Activated CD4-positive, alpha-beta T cell treated with anti-CD3 and anti-CD28 coated beads, Interleukin-2, amount 10 ng/mL, durations not matched to agents 24 days and 14 days (primary cell): ENCODE measurements around the gene SPON2. TPM values are rescaled to one million over a fixed set of nuclear protein-coding genes. Genes with fewer than 3 reads are reported as not detected.

ENCODE experiments used
- DNase-seq: peaks from one replicate; pipeline ENCODE4 v3.0.0; 2022
- H3K27ac Mint-ChIP-seq: one replicate; pipeline ENCODE4 v1.8.0; 2022; ENCODE audit warnings: mild to moderate bottlenecking, mixed read lengths
- H3K27me3 Mint-ChIP-seq: one replicate; pipeline ENCODE4 v1.8.0; 2022; ENCODE audit warnings: mixed read lengths
- H3K36me3 Mint-ChIP-seq: one replicate; pipeline ENCODE4 v1.8.0; 2022; ENCODE audit warnings: low read depth, mild to moderate bottlenecking, mixed read lengths
- H3K4me1 Mint-ChIP-seq: one replicate; pipeline ENCODE4 v1.8.0; 2021; ENCODE audit warnings: mixed read lengths
- H3K4me3 Mint-ChIP-seq: one replicate; pipeline ENCODE4 v1.8.0; 2022; ENCODE audit warnings: mild to moderate bottlenecking, moderate library complexity, mixed read lengths
- H3K9me3 Mint-ChIP-seq: one replicate; pipeline ENCODE4 v1.8.0; 2021; ENCODE audit warnings: mixed read lengths
- intact Hi-C: fragments of 100-400 bp; cut with micrococcal nuclease; formaldehyde crosslinking; loops from one replicate; pipeline ENCODE4 v1.15.1; 2023
- total RNA-seq: library from RNA; stranded (reverse); gene quantifications from 2 replicates; pipeline ENCODE4 v1.2.3, GENCODE V29; 2022

Gene SPON2
- 20.7 and 21.6 TPM in 2 replicates for total RNA-seq

GRCh38 chr4:1172228-1172851 is at the start of gene SPON2:
SPON2 (minus strand) TSS chr4:1172583.
- Mint-ChIP-seq H3K27ac (no peak within 1 kb of the TSS), H3K27me3 (peaks cover 28% of the 10 kb centered on the region), H3K36me3 (no peaks in the 10 kb centered on the region), H3K4me1 (peaks cover 12% of the 10 kb centered on the region), H3K9me3 (no peaks in the 10 kb centered on the region), H3K4me3 (peak within 1 kb of the TSS; percentile 75)
- intact Hi-C loops: no loop called here
- DNase-seq: no peak

DNA sequence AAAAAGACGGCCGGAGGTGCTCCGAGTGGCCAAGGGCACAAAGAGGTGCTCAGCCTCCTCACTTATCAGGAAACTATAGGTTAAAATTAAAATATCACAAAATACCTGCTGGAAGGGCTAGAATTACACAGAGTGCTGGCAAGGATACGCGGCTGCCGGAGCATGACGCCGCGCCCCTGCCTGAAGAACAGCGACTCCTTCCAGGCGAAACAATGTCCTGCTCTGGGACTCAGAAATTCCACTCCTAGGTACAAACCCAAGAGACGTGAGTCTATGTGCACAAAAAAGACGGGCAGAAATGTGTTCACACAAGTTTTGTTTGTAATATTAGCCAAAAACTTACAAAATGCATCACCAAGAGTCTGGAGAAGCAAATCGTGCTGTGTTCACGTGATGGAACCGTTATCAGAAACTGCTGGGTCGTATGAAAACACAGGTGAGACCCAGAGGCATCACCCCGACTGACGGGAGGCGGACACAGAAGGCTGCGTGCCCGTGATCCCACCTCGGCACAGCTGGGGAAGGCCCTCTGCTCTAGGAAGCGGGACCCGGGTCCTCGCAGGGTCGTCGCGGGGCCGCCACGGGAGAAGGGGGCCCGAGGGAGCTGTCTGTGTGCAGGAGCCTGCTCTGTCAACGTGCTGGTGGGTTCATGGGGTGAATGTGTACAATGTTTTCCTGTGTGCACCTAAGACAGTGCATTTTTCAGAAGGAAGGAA is 48.9 kb upstream of the SPON2 start:
- intact Hi-C loops: no loop called here
- no peak overlapping the region for H3K27ac Mint-ChIP-seq
- H3K4me3 Mint-ChIP-seq: no peak overlapping the region
- no peaks in the 10 kb centered on the region for H3K27me3 Mint-ChIP-seq
- peaks cover 25% of the 10 kb centered on the region for H3K4me1 Mint-ChIP-seq
- H3K9me3 Mint-ChIP-seq: no peaks in the 10 kb centered on the region
- peaks cover 64% of the 10 kb centered on the region for H3K36me3 Mint-ChIP-seq
- no peak for DNase-seq

GRCh38 chr4:1220566-1220965 is 48.2 kb upstream of the SPON2 start:
- intact Hi-C loops: no loop called here
- no peak for DNase-seq
- Mint-ChIP-seq H3K4me3 (no peak overlapping the region), H3K27me3 (no peaks in the 10 kb centered on the region), H3K36me3 (peaks cover 62% of the 10 kb centered on the region), H3K27ac (no peak overlapping the region), H3K4me1 (peaks cover 26% of the 10 kb centered on the region), H3K9me3 (no peaks in the 10 kb centered on the region)

DNA sequence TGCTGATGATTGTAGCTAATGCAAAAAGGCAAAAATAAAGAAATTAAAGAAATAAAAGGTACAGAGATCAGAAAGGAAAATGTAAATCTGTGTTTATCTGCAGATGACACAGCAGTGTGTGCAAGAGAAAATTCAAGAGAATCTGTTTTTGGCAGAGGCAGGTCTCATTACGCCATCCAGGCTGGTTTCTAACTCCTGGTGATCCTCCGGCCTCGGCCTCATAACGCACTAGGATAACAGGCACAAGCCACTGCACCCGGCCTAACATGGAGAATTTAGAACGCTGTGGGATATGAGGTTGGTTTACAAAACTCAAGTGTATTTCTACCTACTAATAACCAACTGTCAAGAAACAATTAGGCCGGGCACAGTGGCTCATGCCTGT is 47.2 kb upstream of the SPON2 start:
- intact Hi-C loops: loop anchor here (5.0 kb wide), 1 partner anchor 52 kb away; no protein-coding TSS in a partner anchor
- H3K36me3 Mint-ChIP-seq: peaks cover 62% of the 10 kb centered on the region
- no peak for DNase-seq
- H3K27ac Mint-ChIP-seq: no peak overlapping the region
- H3K4me1 Mint-ChIP-seq: peaks cover 29% of the 10 kb centered on the region
- H3K9me3 Mint-ChIP-seq: no peaks in the 10 kb centered on the region
- no peak overlapping the region for H3K4me3 Mint-ChIP-seq
- H3K27me3 Mint-ChIP-seq: no peaks in the 10 kb centered on the region

DNA sequence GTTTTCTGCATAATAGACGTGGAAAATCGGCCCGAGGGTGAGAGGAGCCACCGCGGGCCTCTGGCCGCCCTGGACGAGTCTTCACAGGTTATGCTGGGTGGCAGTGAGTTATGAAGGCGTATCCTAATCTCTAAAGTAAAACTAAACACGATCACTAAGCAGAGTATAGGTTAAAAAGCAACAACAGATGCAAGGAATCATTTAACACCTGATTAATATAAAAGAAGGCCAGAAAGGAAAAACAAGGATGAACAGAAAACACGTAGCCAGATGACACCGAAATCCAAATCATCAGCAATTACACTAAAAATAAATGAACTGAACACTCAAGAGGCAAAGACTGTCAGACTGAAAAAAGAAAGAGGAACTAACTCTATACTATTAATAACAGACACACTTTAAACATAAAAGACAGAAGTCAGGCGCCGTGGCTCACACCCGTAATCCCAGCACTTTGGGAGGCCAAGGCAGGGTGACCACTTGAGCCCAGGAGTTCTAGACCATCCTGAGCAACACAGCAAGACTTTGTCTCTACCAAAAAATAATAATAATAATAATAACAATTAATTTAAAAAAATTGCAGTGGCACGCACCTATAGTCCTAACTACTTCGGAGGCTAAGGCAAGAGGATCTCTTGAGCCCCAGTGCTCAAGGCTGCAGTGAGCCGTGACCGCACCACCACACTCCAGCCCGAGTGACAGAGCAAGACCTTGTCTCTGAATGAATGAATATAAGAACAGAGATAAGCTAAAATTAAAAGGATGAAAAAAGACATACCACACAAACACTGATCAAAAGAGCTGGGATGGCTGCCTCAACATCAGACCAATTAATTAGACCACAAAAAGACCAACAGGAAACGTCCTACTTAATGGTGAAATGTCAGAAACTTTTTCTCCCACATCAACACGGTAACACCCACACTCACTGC is 46.5 kb upstream of the SPON2 start:
- no peaks in the 10 kb centered on the region for H3K27me3 Mint-ChIP-seq
- H3K4me1 Mint-ChIP-seq: peaks cover 26% of the 10 kb centered on the region
- H3K27ac Mint-ChIP-seq: peak overlapping the region; percentile 7
- H3K4me3 Mint-ChIP-seq: no peak overlapping the region
- H3K36me3 Mint-ChIP-seq: peaks cover 55% of the 10 kb centered on the region
- intact Hi-C loops: loop anchor here (5.0 kb wide), 1 partner anchor 52 kb away; no protein-coding TSS in a partner anchor
- no peak for DNase-seq
- no peaks in the 10 kb centered on the region for H3K9me3 Mint-ChIP-seq

GRCh38 chr4:1217366-1217765 is 45.0 kb upstream of the SPON2 start:
- intact Hi-C loops: loop anchor here (1.0 to 5.0 kb wide), 2 partner anchors 16 to 50 kb away; no protein-coding TSS in a partner anchor
- no peaks in the 10 kb centered on the region for H3K27me3 Mint-ChIP-seq
- peaks cover 51% of the 10 kb centered on the region for H3K36me3 Mint-ChIP-seq
- peaks cover 26% of the 10 kb centered on the region for H3K4me1 Mint-ChIP-seq
- H3K9me3 Mint-ChIP-seq: no peaks in the 10 kb centered on the region
- peak overlapping the region; percentile 89 for H3K27ac Mint-ChIP-seq
- DNase-seq: no peak
- peak overlapping the region; percentile 58 for H3K4me3 Mint-ChIP-seq

DNA sequence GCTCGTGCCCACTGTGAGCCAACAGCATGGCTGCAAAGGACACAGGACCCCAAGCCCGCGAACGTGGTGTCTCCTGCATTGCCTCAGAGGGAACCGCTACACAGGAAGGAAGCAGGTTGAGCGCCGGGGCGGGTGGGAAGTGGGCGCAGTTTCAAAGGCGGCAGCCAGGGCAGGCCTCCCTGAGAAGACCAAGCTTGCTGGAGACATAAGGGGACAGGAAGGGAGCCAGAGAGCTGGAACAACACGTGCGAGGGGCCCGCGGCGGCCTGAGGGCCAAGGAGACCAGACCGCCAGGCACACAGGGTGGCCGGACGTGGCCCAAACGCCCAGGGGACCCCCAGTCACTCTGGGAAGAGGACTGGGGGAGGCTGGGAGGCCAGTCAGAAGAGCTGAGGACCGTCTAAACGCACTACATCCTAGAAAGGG is 44.5 kb upstream of the SPON2 start:
- Mint-ChIP-seq H3K9me3 (no peaks in the 10 kb centered on the region), H3K36me3 (peaks cover 52% of the 10 kb centered on the region), H3K27ac (peak overlapping the region; percentile 89), H3K27me3 (no peaks in the 10 kb centered on the region), H3K4me1 (peaks cover 26% of the 10 kb centered on the region), H3K4me3 (peak overlapping the region; percentile 58)
- DNase-seq: peak; percentile 90
- intact Hi-C loops: loop anchor here (1.0 to 5.0 kb wide), 2 partner anchors 16 to 50 kb away; no protein-coding TSS in a partner anchor

DNA sequence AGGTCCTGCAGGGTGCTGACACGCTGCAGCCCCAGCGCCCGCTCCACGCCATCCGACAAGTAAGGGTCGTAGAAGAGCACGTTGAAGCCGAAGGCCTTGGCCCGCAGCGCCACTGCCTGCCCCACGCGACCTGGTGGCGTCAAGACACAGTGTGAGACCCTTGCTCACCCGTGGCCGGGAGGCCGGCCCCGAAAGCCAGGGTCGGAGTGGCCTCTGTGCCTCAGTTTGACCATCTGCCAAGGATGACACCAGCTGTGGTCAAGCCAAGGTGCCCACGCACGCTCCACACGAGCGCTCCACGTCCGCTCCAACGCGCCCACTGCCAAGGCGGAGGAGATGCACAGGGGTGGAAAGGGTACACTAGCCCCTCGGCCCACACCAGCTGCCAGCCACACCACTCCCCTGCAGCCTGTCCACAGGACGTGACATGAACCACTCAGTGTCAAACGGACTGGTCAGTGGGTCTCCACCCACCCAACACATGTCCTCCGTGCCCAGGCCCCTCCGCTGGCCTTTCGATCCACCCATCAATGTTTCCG is 43.8 kb upstream of the SPON2 start:
- Mint-ChIP-seq H3K4me1 (peaks cover 26% of the 10 kb centered on the region), H3K9me3 (no peaks in the 10 kb centered on the region), H3K36me3 (peaks cover 48% of the 10 kb centered on the region)

DNA sequence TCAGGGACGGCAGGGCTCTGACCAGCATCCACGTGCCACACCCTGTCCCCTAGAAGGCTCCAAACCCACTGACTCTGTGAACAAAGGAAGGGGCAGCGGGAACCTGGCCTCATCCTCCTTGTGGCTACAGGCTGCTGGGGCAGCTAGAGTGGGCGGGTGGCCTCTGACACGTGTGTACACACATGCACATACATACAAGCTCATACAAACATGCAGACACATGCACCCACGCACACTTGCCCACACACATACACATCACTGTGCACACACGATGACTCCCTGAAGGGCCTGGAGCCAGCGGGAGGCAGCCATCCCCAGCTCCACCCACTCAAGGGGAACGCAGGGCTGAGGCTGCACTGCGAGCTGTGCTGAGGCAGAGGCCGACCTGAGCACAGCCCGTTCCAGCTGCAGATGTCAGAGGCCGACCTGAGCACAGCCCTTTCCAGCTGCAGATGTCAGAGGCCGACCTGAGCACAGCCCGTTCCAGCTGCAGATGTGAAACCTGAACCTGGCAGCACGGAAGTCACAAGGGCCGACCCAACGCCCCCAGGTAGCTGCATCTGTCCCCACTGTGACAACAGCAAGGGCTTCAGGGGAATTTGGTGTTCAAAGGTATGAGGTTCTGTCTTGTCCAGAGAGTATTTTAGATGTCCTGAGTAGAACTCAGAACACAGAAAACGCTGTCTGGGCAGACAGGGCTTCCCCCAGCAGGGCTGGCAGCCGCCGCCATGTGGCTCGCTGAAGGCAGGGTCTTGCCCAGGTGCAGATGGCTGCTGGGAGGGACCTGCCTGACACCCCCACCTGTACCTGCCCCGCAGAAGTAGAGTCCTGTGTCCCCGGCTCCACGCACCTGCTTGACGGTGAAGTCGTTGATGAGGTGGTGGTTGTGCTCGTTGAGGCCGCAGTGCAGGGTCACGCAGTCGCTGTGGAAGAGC is 43.0 kb upstream of the SPON2 start:
- peaks cover 26% of the 10 kb centered on the region for H3K4me1 Mint-ChIP-seq
- intact Hi-C loops: loop anchor here (5.0 kb wide), 1 partner anchor 48 kb away; no protein-coding TSS in a partner anchor
- DNase-seq: no peak
- no peaks in the 10 kb centered on the region for H3K9me3 Mint-ChIP-seq
- no peak overlapping the region for H3K4me3 Mint-ChIP-seq
- H3K27ac Mint-ChIP-seq: no peak overlapping the region
- no peaks in the 10 kb centered on the region for H3K27me3 Mint-ChIP-seq
- peaks cover 43% of the 10 kb centered on the region for H3K36me3 Mint-ChIP-seq

More for the DNA sequence above, 43.8 kb upstream of the SPON2 start:
- intact Hi-C loops: loop anchor here (5.0 kb wide), 1 partner anchor 49 kb away; no protein-coding TSS in a partner anchor
- H3K4me3 Mint-ChIP-seq: peak overlapping the region; percentile 58
- no peak for DNase-seq
- no peaks in the 10 kb centered on the region for H3K27me3 Mint-ChIP-seq
- H3K27ac Mint-ChIP-seq: peak overlapping the region; percentile 89

GRCh38 chr4:1214101-1215095 is 42.0 kb upstream of the SPON2 start:
- no peak for DNase-seq
- intact Hi-C loops: loop anchor here (5.0 kb wide), 1 partner anchor 47 kb away; no protein-coding TSS in a partner anchor
- Mint-ChIP-seq H3K4me1 (peaks cover 25% of the 10 kb centered on the region), H3K27me3 (no peaks in the 10 kb centered on the region), H3K4me3 (no peak overlapping the region), H3K27ac (no peak overlapping the region), H3K36me3 (peaks cover 37% of the 10 kb centered on the region), H3K9me3 (no peaks in the 10 kb centered on the region)

DNA sequence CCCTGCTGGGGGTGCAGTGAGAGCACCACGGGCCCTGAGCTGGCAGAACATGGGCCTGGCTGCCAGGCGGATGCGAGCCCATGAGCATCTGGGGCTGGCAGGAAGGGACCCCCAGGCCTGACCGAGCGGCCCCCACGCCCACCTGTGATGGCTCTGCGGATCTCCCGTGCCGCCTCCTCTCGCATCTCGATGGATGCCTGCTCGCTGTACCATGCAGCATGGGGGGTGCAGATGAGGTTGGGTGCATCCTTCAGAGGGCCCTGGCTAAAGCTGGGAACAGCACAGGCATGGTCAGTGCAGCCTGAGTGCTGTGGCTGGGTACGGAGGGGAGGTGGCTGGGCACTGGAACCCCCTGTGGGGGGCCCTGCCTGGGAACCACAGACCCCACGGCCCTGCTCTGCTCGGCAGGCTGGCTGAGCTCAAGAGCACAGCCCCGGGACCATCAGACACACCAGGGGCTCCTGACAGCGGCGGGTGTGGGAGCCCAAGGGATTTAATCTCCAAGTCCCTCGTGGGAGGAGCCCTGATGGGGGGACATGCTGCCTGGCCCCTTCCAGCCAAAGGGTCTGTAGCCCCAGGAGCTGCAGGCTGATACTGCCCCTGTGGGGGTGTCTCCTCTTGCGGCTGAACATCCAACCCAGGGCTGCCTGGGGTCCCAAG is 41.1 kb upstream of the SPON2 start:
- DNase-seq: no peak
- Mint-ChIP-seq H3K9me3 (no peaks in the 10 kb centered on the region), H3K27ac (no peak overlapping the region), H3K4me1 (peaks cover 18% of the 10 kb centered on the region), H3K27me3 (no peaks in the 10 kb centered on the region), H3K36me3 (peaks cover 32% of the 10 kb centered on the region), H3K4me3 (no peak overlapping the region)
- intact Hi-C loops: no loop called here
